HG03354 (cell line): ENCODE measurements around the gene FAP.

Experiments
- ATAC-seq: cut with Tn5 transposase; IDR thresholded peaks from one replicate; pipeline ENCODE4 v1.9.1; 2021; ENCODE audit warnings: mild to moderate bottlenecking; ENCODE audit not compliant: unreplicated experiment, poor library complexity, severe bottlenecking

FAP gene

DNA sequence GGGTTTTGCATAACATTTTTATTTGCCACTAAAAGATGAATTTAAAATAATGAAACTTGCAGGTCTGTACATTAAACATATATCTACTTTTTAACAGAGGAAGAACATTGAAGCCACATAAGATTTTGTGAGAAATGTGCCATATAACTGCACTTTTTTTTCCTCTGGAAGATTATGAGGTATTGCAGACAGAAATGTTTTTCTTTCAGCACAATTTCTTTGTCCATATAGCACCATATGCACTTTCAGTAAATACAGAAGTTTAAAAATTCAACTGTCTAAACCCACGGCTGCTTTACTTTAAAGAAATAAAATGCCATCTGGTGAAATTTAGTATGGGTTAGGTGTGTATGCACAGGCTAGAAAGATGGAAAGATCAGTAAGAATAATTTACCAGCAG is 470 bp upstream of the FAP start:
- ATAC-seq = no peak

DNA sequence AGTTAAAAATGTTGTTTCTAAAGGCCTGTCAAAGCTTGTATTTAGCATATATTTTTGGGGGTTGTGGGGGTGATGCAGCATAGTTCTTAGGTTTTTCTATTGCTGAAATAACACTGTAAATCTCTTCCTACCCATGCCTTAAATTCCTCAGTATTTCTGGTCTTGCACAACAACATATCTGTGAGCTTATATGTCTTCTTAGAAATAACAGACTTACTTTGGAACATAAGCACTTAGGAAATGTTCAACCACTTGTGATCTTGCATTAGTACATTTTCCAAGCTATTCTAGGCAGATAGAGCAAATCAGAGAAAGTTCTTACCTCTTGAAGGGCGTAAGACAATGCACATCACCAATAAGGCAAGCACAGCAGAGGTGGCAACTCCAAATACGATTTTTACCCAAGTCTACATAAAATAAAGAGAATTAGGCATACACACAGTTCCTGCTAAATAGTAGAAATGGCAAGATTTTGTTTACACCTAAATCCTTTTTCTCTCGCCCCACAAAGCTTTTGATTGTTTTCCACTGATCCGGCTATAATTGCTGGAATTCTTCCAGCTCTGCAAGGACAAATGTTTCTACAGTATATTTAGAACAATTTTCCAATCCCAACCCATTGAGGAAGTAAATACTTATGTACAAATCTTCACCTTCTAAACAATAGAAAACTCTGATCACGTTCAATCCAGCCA is 512 bp downstream of the FAP start:
- ATAC-seq = no peak

DNA sequence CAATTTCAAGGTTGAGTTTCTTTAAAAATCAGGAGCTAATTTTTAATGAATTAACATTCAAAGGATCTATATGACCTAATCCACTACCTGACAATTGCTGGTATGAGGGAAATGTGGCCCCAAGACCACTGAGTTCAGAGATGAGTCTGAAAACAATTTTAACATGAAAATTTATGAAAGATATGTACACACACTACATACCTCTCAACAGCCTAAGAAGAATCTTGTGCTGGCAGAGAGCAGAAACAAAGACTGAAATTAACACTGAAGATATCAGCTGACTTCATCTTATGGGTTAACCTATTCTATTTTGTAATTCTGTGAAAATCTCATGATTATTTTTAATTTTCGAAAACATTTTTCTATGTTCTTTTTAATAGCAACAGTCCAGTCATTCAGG is 1.7 kb downstream of the FAP start:
- no peak for ATAC-seq

DNA sequence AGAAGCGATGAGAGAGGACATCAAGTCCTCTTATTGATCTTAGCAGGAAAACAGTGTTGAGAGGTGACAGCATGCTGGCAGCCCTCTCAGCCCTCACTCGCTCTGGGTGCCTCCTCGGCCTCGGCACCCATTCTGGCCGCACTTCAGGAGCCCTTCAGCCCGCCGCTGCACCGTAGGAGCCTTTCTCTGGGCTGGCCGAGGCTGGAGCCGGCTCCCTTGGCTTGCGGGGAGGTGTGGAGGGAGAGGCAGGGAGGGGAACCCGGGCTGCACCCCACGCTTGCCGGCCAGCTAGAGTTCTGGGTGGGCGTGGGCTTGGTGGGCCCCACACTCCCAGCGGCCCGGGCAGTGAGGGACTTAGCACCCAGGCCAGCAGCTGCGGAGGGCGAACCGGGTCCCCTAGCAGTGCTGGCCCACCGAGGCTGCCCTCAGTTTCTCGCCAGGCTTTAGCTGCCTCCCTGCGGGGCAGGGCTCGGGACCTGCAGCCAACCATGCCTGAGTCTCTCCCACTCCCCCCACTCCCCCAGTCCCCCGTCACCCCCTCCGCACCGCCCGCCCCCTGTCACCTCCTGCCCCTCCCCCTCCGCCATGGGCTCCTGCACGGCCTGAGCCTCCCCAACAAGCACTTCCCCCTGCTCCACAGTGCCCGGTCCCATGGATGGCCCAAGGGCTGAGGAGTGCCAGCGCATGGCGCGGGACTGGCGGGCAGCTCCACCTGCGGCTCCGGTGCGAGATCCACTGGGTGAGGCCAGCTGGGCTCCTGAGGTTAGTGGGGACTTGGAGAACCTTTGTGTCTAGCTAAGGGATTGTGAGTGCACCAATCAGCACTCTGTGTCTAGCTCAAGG is 8.4 kb downstream of the FAP start:
- ATAC-seq = no peak

DNA sequence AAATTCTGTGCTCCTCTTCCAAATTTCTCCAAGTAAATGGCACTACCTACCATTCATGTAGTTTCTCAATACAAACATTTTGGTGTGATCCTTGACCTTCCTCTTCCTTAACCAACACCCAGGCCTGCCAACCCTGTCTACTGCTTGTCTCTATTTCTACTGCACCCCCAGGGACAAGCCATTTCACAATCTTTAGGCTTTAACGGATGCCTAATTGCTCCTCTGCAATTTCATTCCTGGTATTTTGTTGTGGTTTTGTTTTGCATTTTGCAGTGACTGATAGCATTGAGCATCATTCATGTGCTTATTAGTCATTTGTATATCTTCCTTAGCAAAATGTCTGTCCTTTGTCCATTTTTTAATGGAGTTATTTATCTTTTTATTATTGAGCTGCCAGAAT is 10.0 kb downstream of the FAP start:
- no peak for ATAC-seq

DNA sequence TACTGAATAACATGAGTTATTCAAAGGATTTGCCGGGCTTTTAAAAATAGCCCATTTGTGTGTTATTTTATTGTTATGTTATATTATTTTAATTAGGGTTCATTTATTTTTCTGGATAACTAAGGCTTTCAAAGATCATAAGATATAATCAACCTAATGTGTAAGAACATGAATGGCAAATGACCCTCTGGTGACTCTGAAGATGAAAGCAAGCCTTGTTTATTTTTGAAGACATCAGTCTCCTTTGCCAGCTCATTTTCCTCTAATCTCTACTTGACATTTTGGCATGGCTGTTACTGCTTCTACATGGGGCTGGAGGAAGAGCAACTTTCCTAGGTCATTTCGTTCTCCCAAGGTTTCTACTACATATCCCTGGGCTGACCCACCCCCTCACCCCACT is 10.6 kb downstream of the FAP start:
- no peak for ATAC-seq

DNA sequence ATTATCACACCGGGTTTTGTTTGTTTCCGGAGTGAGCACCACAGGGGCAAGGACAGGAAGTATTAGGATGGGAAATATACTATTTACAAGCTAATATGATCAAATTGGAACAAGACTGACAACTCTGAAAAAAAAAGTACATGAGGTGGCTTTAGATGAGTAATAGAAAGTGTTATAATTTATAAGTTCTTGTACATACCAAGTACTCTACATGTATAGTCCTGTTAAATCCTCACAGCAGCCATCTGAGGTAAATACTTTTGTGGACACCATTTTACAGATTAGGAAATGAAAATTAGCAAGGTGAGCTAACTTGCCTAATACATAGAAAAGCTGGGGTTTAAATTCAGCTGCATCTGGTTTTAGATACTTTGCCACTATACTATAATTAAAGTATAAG is 11.2 kb downstream of the FAP start:
- ATAC-seq = no peak

DNA sequence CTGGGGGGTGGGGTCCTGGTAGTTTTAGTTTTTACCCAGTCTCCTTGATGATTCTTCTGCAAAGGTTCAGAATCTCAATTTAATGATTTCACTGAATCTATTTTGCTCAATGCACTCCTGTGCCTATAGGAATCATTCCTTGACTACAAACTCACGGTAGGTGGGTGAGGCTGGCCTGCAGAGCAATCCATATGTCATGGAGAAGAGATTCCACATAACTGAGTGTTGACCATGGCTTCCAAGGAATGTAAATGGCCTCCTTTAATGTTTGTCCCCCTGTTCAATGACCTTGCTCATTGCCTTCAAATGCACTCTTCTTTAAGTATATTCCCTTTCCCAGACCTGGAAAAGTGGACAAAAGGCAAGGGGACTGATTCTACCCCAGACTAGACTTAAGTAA is 12.5 kb downstream of the FAP start:
- ATAC-seq = no peak

DNA sequence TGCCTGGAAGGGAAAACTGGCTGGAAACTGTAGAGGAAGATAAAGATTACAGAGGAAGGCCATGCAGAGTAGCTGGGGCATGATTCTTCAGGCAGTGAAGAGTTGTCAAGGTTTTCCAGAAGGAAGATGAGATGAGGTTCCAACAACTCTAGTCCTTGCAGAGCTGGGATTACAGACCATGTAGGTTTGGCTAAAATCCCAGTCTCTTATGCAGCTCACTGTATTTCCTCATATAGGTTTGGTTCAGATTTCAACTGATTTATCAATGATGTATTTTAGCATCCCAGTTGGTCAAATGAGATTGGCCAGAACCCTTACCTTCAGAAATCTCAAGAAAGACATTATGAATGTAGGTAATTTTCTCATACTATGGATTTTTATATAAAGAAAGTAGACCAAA is 16.4 kb downstream of the FAP start:
- no peak for ATAC-seq

DNA sequence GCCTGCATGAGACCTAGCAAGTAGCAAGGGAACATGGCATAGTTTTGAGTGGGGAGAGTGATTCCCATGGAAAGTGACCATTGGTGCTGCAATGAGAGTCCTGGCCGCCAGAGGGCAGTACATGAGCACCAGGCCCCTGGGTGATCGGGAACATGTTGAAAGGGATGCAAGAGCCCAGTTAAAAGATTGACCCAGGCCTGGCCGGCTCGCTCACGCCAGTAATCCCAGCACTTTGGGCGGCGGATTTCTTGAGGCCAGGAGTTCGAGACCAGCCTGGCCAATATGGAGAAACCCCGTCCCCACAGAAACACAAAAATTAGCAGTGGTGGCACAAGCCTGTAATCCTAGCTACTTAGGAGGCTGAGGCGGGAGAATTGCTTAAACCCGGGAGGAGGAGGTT is 22.2 kb downstream of the FAP start:
- ATAC-seq = peak; percentile 96

DNA sequence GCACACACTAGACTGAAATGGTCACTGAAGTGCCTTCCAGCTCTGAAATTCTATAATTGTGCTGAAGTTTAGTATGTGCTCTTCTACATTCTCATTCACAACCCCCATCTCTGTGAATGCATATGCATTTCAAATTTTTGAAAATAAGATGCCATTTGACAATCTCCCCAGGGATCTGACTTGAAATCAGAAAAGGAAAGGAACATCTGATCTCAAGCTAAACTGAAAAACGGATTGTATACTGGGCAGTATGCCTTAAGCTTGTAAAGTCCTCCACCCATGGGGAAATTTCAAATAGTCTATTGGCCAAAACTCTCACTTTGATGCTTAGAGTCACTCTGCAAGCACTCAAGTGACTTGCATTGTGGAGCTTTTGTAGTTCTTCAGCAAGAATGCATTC is 22.9 kb downstream of the FAP start:
- ATAC-seq = no peak

DNA sequence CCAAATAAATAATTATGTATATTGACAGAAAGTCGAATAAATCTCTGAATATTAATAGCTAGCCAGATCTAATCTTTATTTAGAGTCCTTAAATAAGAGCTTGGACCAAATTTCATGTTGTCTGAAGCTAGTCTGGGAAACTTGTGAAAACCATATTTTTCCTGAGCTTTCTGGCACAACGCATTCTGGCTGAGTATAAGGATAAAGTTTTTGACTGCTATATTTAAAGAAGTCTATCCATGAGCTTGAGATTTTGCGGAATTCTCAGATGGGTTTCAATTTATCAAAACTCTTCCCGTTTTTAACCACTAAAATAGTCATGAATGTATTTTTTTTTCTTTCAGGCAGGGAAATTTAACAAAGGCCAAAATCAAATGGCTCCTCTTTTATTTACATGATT is 23.8 kb downstream of the FAP start:
- no peak for ATAC-seq

DNA sequence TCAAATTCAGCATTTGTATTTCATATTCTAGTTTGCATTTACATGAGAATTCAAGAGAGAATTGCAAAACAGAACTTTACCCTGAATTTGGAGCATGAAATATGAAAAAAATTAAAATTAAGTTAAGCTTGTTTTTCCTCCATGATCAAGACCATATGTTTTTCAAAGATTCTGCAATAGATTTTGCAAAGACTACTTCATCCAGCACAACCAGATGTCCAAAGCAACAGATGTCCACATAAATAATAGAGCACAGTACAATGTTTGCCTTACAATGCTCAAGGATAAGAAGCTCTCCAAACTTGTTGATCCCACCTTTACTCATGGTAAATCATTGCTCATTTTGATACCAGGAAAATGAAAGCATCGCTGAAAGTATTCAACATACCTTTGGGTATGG is 25.6 kb downstream of the FAP start:
- ATAC-seq = no peak

DNA sequence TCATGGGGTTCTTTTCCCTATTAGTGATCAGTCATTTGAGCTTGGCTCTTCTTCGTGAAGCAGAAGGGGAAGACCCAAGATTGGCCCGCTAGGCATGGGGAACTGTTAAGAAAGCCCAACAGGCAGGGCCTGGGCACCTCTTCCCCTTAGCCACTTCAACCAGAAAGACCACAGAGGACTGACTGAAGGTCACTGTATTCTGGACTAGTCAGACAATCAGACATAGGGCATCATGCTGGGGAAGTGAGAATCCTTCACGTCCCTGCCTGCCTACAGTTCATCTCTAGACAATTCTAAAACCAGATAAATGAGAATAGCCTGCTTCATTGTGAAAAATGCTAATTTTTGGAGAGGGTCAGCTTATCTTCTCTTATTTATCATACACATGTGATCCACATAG is 28.1 kb downstream of the FAP start:
- no peak for ATAC-seq

DNA sequence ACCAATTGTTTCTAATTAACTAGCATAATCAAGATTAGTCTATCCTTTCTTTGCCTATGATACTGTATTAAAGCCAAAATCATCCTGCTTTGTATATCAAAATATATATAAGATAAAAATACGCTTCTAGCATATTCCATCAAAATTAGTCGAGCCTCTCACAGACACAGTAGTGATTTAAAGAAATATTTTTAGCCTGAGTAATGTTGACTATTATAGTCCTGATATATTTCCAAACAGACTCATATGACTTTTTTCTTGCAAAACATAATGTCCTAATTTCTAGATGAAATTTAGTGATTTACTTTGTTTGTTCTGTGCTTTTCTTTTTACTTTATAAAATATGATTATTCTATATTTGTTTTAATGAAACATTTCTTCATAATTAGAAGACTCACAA is 30.9 kb downstream of the FAP start:
- no peak for ATAC-seq

DNA sequence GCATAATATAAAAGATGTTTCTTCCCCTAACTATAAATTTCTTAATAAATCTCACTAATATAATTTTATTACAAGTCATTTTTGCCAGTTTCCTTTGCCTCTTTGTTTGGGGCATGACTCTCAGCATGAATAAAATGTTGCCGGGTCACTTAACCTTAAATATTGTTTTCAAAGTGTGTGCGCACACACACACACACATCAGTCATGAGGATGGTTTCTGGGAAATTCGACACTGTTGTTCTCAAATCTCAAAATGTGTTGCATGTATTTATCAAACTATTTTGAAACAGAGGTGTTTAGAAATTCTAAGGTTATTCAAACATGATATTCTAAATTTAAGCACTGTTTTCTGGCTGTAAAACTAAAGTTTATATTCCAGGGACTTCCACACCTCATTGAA is 31.5 kb downstream of the FAP start:
- no peak for ATAC-seq

DNA sequence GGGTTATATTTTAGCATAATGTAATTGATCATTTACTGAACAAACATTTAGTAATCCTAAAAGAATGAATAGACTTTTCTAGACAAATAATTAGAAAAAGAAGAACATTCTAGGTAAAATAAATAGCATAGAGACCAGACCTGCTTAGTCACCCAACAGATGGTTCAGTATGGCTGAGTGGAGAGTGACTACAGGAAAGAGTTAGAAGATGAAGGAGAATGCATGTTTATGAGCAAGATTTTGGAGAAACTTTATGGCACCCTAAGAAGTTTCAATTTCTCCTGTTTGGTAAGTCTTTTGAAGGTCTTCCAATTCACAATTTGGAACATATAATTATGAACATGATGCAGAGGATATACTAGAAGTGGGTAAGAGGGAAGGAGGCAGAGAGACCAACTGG is 32.9 kb downstream of the FAP start:
- no peak for ATAC-seq

DNA sequence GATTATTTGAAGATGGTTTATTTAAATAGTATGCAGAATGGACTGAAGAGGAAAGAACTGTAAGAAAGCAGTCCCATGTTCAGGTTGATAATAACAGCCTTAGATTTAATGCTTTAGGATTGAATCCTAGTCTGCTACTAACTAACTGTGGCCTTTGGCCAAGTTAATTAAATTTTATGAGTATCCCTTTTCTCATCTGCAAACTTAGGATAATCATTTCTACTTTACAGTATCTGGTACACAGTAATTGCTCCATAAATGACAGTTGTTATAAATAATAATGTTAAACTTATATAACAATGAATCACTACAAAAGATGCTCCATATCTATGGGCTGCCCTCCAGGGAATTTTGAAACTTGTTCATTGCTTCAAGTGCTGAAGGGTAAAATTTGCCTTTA is 41.0 kb downstream of the FAP start:
- no peak for ATAC-seq

DNA sequence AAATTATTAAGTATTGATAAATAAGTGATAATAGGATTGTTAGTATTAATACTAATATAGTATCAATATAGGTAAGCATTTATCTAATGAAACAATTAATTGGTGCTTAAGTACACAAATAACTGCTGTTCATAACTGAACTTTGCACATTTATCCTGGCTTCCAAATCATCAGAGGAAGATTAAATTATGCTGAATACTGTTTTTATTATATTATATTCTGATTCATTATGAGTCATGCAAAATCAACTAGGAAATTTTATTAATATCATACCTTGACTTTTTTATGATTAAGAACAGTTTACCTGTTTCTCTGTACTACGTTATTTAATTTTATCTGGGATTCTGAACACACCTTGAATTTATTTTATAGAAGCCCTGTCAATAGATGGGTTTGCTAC is 42.6 kb downstream of the FAP start:
- no peak for ATAC-seq

DNA sequence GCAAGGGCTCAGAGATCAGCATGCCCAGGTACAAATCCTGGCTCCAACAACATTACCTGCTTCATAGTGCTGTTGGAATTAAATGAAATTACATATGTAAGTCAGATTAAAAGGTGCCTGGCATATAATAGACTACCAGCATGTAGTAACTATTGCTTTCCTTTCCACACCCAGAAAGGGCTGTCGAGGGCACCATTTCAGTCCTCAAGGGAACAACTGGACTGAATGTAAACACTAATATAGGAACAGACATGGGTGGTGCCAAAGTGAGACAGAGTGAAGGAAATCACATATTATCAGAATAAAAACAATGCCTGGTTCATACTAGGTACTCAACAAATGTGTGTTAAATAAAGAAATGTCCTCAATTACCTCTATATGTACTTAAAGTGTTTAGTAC is 43.3 kb downstream of the FAP start:
- ATAC-seq = no peak

DNA sequence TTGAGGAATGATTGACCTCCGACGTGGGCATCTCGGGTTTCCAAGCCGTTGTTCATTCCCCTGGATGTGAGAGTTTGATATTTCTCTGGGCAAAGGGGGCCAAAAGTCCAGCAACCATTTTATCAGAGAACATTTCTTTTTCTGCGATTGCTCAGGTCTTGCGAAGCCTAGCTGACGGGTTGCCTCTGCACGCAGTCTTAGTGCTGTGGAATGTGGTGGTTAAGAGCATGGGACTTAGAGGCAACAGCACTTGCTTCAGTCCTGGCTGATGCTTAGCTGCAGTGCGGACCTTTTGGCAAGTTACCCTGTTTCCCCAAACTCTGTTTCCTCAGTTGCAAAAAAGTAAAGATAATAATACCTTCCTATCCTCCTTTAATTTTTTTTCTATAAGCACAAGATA is 45.0 kb downstream of the FAP start:
- no peak for ATAC-seq
